Measurements from ENCODE around the gene NKD1. TPM values are rescaled to one million over a fixed set of nuclear protein-coding genes. Genes with fewer than 3 reads are reported as not detected.

Gene NKD1
- total and polyA plus RNA-seq, 2 of the 8 experiments (the other 6 are each of a cell fraction or from before 2014, with no cell fraction given), result 0.70 to 4.5 TPM

DNA sequence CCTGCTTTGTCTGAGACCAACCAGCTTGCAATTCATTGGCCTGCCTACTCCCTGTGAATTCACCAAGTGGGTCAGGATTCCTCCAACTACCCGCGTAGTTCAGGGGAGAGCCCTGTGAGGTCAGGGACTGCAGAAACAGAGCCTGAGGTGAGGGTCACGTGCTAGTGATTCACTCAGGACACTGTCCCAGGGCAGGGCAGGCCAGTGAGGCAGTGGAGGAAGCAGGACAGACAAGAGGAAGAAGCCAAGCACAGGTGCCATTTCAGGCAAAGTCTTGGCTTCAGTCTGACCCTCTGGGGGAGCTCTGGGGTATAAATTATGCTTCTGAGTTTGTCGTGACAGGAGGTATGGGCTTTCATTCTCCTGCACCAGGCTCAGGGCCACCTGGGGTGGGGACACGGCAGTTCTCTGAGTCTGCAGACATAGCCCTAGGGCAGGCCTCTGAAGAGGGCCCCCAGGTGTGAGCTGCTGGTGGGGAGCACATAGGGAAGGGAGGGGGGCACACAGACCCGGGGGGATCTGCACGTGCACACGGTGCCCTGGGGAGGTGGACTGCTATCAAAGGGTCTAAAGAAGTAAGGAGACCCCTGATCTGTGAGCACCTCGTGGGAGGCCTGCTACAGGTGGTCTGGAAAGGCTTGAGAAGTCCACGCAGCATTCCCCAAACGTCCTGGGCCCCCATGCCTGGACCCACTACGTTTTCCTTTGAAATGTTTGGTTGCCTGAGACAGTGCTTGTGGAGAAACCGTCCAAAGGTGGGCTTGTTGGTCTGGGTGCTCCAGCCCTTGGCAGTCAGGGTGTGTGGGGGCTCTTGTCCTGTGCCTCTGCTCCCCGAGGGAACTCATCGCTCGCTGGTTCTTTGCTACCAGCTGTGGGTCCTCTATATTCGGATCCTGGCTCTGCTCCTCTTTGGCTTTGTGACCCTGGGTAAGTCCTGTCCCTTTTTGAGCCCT is 46.4 kb downstream of the NKD1 start (continued):
- TF ChIP-seq, protein P1, sequence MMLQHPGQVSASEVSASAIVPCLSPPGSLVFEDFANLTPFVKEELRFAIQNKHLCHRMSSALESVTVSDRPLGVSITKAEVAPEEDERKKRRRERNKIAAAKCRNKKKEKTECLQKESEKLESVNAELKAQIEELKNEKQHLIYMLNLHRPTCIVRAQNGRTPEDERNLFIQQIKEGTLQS (IDR thresholded peaks at IDR 0.05; ENCODE audit: insufficient read depth, low read depth, low read length), result no peak
- TF ChIP-seq SP4 (IDR thresholded peaks at IDR 0.05; ENCODE audit: low read length), result no peak
- TF ChIP-seq NRF1 (IDR thresholded peaks at IDR 0.05; ENCODE audit: low read depth, low read length), result no peak
- no peak for TF ChIP-seq RNF2 (IDR thresholded peaks at IDR 0.05; ENCODE audit: borderline replicate concordance, low read depth, low read length, missing control alignments, poor library complexity, severe bottlenecking)
- TF ChIP-seq CHD1 (IDR thresholded peaks at IDR 0.05; ENCODE audit: low read depth, low read length), result no peak
- no peak for TF ChIP-seq POLR2A (IDR thresholded peaks at IDR 0.05; ENCODE audit: control extremely low read depth in 1 of 2, low read depth in 2 of 2, low read length in 2 of 2)
- TF ChIP-seq, protein P2, sequence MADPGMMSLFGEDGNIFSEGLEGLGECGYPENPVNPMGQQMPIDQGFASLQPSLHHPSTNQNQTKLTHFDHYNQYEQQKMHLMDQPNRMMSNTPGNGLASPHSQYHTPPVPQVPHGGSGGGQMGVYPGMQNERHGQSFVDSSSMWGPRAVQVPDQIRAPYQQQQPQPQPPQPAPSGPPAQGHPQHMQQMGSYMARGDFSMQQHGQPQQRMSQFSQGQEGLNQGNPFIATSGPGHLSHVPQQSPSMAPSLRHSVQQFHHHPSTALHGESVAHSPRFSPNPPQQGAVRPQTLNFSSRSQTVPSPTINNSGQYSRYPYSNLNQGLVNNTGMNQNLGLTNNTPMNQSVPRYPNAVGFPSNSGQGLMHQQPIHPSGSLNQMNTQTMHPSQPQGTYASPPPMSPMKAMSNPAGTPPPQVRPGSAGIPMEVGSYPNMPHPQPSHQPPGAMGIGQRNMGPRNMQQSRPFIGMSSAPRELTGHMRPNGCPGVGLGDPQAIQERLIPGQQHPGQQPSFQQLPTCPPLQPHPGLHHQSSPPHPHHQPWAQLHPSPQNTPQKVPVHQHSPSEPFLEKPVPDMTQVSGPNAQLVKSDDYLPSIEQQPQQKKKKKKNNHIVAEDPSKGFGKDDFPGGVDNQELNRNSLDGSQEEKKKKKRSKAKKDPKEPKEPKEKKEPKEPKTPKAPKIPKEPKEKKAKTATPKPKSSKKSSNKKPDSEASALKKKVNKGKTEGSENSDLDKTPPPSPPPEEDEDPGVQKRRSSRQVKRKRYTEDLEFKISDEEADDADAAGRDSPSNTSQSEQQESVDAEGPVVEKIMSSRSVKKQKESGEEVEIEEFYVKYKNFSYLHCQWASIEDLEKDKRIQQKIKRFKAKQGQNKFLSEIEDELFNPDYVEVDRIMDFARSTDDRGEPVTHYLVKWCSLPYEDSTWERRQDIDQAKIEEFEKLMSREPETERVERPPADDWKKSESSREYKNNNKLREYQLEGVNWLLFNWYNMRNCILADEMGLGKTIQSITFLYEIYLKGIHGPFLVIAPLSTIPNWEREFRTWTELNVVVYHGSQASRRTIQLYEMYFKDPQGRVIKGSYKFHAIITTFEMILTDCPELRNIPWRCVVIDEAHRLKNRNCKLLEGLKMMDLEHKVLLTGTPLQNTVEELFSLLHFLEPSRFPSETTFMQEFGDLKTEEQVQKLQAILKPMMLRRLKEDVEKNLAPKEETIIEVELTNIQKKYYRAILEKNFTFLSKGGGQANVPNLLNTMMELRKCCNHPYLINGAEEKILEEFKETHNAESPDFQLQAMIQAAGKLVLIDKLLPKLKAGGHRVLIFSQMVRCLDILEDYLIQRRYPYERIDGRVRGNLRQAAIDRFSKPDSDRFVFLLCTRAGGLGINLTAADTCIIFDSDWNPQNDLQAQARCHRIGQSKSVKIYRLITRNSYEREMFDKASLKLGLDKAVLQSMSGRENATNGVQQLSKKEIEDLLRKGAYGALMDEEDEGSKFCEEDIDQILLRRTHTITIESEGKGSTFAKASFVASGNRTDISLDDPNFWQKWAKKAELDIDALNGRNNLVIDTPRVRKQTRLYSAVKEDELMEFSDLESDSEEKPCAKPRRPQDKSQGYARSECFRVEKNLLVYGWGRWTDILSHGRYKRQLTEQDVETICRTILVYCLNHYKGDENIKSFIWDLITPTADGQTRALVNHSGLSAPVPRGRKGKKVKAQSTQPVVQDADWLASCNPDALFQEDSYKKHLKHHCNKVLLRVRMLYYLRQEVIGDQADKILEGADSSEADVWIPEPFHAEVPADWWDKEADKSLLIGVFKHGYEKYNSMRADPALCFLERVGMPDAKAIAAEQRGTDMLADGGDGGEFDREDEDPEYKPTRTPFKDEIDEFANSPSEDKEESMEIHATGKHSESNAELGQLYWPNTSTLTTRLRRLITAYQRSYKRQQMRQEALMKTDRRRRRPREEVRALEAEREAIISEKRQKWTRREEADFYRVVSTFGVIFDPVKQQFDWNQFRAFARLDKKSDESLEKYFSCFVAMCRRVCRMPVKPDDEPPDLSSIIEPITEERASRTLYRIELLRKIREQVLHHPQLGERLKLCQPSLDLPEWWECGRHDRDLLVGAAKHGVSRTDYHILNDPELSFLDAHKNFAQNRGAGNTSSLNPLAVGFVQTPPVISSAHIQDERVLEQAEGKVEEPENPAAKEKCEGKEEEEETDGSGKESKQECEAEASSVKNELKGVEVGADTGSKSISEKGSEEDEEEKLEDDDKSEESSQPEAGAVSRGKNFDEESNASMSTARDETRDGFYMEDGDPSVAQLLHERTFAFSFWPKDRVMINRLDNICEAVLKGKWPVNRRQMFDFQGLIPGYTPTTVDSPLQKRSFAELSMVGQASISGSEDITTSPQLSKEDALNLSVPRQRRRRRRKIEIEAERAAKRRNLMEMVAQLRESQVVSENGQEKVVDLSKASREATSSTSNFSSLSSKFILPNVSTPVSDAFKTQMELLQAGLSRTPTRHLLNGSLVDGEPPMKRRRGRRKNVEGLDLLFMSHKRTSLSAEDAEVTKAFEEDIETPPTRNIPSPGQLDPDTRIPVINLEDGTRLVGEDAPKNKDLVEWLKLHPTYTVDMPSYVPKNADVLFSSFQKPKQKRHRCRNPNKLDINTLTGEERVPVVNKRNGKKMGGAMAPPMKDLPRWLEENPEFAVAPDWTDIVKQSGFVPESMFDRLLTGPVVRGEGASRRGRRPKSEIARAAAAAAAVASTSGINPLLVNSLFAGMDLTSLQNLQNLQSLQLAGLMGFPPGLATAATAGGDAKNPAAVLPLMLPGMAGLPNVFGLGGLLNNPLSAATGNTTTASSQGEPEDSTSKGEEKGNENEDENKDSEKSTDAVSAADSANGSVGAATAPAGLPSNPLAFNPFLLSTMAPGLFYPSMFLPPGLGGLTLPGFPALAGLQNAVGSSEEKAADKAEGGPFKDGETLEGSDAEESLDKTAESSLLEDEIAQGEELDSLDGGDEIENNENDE (IDR thresholded peaks at IDR 0.05; ENCODE audit: insufficient replicate concordance, low read length), result no peak
- no peak for TF ChIP-seq FOSL1 (IDR thresholded peaks at IDR 0.05; ENCODE audit: insufficient read depth, low read depth, low read length)

Measured in H1 (cell line).